NCI-H748 (cell line): ENCODE data around the gene UBE2L3.
"Not testable (repeated sequence)": the region's sequence is repeated elsewhere in the genome, so short reads cannot be mapped to it uniquely, and the experiment has no call there.

Source experiments
- DNase-seq: peaks from one replicate; lab custom pipeline; 2025; ENCODE audit not compliant: unreplicated experiment; lab: John Stamatoyannopoulos, UW

UBE2L3 gene

DNA sequence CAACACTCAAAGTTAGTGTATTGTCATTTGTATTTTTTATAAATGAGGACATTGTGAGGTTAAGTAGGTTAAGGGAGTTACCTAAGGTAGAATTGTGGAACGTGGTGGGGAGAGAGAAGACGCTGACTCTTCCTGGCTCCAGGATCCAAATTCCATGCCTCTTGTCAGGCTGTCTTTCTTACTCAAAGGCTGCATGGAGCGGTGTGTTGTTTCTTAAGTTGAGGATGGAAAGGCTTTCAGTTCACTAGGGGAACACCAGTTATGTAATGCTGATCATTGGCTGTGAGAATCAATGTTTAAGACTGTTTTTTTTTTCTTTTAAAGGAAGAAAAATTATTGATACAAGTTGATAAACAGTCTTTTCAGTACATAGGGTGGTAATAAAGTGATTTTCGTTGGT lies 2.9 kb downstream of the UBE2L3 start:
- no peak for DNase-seq

DNA sequence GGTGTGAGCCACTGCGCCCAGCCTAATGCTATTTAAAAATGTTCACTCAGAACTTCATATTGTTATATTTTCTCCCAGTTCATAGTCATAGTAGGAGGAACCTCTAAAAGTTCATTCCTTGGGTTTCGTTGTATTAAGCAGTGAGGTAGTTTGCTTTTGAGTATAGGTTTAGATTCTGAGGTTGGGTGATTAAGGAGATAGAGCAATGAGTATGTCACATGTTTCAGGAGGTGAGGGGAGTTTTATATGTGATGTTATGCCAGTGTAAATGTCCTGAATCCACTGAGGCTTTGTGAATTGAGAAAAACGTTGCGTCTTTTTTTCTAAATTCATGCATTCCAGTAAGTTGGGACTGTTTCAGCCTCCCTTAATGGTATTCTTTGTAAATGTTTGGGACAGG lies 4.2 kb downstream of the UBE2L3 start:
- DNase-seq = no peak

DNA sequence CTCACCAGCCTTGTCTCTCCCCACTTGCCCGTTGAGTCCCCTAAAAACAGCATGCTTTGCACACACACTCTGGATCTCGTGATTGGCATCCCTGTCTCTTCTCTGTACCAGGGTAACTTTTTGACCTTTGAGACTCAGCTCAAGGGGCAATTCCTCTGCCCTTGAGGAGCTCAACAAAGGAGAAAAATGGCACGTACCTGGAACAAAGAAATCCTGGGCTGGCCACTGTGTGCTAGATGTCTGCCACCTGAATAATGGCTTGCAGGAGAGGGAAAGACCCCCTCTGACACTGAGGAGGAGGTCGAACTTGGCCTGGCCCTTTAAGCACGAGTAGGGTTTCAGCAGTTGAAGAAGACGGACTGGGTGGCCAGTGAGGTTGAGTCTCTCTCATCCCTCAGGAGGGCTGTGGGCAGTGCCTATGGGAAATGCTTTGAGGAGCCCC lies 5.8 kb downstream of the UBE2L3 start:
- no peak for DNase-seq

DNA sequence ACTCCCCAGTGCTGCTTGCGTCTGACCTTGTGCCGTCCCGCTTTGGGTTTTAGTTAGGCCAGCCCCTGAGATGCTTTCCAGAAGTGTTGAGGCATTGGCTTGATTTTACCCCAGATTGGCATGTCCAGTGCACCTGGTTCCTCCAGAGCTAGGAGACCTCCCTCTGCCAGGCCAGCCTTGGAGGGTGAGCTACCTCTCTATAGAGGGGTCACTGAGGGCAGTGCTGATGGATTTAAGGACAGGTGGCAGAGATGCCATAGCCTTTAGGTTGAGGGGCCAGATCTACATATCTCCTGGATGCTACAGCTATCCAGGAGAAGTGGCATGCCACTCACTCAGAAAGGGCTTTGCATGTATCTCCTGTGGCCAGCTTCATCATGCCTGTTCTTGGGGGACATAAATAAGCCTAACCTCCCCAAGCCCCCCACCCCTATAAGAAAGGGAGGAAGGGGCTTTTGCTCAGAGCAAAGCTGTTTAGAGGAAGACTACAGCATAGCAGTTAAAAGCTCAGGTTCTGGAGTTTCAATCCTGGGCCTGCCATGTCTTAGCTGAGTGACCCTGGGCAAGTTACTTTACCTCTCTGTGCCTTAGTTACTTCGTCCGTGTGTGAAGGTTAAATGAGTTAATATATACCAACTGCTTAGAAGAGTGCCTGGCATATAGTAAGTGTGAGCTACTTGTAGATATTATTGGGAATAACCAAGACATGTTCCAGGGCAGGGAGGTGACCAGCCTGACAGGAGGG lies 6.4 kb downstream of the UBE2L3 start:
- DNase-seq = no peak

DNA sequence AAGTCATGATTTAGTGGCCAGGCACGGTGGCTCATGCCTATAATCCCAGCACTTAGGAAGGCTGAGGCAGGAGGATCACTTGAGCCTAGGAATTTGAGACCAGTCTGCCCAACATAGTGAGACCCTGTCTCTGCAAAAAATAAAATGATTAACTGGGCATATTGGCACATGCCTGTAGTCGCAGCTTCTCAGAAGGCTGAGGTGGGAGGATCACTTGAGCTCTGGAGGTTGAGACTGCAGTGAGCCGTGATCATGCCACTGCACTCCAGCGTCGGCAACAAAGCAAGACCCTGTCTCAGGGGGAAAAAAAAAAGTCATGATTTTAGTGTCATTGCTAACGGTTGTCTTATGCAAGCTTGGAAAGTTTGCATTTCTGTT lies 11.9 kb downstream of the UBE2L3 start:
- no peak for DNase-seq

DNA sequence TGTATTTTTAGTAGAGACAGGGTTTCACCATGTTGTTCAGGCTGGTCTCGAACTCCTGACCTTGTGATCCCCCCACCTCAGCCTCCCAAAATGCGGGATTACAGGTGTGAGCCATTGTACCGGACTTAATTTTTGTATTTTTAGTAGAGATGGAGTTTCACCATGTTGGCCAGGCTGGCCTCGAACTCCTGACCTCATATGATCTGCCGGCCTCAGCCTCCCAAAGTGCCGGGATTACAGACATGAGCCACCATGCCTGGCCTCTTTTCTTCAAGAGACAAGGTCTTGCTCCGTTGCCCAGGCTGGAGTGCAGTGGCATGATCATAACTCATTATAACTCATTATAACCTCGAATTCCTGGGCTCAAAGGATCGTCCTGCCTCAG lies 13.1 kb downstream of the UBE2L3 start:
- DNase-seq = not testable (repeated sequence)

DNA sequence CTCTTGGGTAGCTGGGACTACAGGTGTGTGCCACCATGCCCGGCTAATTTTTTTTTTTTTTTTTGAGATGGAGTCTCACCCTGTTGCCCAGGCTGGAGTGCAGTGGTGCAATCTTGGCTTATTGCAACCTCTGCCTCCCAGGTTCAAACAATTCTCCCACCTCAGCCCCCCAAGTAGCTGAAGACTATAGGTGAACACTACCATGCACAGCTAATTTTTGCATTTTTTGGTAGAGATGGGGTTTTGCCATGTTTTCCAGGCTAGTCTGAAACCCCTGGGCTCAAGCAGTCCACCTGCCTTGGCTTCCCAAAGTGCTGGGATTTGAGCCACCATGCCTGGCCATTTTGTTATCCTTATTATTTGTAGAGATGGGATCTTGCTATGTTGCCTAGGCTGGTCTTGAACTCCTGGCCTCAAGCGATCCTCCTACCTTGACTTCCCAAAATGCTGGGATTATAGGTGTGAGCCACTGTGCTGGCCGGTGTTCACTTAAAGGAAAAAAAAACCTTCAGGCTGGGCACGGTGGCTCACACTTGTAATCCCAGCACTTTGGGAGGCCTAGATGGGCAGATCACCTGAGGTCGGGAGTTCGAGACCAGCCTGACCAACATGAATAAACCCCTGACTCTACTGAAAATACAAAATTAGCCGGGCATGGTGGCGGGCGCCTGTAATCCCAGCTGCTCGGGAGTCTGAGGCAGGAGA lies 13.6 kb downstream of the UBE2L3 start:
- DNase-seq = not testable (repeated sequence)

DNA sequence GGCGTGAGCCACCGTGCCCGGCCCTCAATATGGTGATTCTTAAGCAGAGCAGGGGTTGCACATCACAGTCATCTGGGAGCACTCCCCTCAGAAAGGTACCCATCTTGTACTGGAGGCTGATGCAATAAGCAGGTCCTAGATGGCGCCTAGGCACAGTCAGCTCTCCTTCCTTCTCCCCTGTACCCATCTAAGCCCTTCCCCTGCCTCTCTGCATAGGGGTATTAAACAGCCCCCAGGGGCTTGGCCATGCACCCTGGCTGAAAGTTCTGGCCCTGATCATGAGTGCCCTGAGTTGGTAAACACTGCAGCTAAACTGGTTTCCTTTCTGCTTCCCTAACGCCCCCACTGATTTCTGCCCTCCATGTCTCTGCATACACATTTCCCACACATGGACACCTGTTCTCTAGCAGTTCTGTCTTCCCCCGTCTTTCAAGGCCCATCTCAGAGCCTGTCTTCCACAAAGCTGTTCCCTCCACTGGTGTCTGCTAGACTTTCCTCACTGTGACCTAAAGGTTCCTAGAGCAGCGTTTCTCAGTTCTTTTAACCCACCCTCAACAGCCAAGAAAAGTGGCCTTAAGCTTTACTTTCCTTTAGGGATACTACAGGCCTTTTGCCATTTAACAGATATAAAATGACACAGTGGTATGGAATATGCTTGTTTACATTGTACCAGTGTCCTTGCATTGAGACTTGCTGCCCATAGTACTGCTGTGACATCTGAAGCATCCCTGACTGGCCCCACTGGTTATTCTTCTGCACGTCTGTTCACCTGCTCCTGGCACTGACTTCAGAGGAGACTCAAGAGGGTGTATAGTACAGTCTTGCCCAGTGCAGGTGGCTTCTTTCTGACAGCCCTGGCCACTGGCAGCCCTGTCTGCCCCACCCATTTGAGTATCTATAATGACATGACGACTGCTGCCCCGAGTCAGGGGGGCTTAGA lies 15.6 kb downstream of the UBE2L3 start:
- no peak for DNase-seq

DNA sequence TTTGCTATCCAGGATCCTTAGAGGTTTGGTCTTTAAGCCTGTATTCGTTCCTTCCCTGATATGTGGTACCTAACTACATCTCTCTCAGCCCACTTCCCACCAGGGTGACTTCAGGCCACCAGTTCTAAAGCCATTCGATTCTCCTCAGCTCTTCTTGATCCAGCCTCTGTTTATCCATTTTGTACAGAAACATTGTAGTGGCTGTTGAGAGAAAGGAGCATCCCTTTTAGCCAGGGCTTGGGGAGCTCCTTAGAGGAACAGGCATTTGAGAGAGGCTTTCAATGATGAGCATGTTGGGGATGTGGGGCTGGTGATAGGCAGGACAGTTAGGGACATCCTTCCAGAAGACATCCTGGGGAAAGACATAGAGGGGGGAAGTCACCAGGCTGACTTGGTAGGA lies 17.9 kb downstream of the UBE2L3 start:
- no peak for DNase-seq

DNA sequence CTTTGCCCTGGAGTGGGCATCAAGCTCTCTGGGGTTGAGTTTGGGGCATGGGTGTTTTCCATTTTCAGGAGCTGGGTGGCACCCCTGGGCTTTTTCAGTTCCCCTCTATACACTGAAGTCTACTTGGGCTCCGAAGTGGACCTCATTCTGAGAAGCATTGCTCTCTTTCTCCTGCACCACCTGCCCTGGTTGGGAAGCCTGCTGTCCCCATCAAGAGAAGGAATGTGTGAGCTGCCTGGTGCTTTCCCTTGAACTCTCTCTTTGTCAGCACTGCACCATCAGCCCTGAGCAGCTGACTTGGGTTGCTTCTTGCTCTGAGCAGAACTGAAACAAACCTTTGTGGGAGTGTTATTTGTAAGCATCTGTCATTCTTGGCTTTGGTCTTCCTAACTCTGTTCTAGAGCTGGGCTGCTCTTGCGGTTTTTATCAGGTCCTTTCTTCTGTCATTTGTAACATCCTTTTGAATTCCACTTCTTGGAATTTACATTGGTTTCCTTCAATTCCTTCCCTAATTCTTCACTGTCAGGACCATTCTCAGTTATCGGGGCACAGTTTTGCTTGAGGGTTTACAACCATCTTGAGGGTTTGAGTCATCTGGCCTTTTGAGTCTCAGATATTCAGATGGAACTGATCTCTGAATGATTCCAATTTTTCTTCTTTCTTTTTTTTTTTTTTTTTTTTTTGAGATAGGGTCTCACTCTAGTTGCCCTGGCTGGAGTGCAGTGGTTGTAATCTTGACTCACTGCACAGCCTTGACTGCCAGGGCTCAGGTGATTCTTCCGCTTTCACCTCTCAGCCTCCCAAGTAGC lies 20.5 kb downstream of the UBE2L3 start:
- DNase-seq = no peak

DNA sequence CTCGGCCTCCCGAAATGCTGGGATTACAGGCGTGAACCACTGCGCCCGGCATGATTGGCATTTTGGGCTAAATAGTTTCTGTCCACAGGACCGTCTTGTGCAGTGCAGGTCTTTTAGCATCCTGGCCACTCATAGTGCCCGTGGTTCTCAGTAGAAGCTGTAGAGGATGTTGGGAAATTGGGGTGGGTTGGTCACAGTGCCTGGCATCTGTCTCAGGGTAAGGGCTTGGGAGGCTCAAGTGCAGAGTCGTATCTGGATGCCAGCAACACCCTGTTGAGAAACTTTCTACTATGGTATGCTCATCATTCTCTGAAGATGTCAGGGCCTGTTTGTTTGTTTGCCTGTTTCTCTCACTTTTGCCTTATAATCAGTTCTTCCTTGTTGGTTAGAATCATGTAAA lies 21.9 kb downstream of the UBE2L3 start:
- no peak for DNase-seq

DNA sequence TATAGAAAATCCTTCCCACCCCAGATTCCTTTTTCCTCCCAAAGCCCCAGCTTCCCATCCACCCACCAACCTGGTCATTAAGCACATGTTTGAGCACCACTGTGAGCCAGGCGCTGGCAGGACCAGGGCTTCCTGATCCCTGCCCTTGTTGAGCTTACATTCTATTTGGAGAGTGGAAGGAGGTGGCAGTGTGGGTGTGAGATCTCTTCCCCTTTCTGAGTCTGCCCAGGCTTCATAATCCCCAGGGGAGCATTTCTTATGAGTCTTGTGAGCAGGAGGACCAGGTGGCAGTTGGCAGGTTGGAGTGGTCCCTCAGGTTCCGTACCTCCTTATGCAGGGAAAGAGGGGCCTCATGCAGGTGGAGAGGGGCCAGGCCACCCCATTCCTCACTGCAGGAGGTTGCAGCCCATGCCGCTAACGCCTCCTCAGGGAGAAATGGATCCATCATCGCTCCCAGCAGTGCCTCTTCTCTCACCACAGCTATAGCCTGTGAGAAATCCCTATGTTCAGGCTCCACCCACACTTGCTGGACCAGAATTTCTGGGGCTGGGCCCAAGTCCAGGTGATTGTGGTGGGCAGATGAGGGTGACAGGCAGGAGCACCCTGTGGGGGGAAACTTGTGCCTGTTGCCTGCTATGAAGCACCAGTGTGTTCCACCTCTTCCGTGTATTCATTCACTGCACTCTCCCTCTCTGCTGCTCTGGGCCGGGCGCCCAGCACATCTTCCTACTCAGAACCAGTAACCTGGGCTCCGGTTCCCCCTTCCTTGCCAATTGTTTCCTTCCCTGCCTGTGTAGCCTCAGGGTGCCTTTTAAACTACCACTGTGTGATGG lies 23.5 kb downstream of the UBE2L3 start:
- DNase-seq = no peak

DNA sequence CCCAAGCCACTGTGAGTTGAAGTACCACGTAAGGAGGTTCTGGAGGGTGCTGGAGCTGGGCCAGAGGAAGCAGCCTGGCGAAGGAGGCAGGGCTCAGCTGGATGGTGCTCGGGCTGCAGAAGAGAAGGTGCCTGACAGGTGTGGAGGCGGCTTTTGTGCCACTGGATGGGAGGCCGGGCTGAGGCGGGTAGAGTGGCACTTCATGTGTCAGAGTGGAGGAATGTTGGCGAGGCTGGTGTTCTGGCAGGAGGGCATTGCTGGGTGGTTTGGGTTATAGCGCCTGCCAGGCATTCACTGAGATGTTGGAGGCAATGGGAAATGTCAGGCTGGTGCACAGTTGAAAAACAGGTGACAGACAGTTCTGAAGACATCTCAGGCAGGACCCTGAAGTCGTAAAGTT lies 24.2 kb downstream of the UBE2L3 start:
- no peak for DNase-seq

DNA sequence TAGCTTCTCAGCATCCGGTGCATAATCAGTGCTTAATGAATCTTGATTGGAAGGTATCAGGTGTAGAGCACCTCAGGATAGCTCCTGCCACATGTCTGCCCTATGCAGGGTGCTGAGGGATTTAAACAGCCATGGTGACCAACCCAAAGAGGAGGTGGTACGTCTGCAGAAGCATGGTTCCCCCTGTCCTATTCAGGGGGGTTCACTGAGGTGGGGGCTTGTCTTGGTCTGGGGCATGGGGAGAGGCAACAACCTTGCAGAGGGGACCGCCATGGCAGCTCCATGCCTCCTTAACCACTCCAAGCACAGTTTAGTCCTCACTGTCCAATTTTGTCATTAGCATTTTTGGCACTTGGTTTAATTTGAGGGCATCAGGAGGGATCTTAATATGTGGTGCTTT lies 24.9 kb downstream of the UBE2L3 start:
- no peak for DNase-seq

DNA sequence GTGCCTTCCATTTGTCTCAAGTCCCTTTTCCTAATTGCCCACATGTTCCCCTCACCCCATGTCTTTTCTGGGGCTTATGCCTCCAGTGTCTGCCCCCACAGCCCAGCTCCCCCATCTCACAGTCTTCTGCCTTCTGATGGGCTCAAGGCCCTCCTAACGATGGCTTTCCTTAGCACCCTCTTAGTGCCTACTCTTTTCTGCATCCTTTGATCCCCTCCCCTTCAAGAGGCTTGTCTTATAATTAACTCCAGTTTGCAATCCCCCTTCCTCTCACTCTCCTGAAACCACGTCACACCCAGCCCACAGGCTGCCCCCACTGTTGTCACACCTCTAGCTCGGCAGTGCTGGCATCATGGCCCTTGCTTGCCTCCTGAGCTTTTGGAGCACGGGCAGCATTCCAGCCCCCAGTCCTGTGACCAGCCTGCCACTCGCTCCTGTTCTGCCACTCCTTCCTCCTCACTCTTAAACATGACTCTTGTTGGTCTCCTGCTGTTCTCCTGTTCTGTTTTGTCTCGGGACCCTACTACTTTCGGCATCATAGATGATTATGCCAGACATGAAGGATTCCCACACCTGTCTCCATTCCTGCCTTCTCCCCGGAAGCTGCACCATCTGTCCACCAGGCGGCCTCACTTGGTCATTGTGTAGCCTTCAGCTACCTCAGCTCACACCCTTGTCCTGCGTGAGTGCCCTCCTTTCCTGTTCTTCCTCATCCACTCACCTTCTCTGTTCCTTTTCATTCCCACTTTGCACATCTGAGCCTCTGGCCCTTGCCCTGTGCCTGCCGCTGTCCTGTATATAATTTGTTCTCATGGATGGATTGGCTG lies 26.1 kb downstream of the UBE2L3 start:
- DNase-seq = no peak

DNA sequence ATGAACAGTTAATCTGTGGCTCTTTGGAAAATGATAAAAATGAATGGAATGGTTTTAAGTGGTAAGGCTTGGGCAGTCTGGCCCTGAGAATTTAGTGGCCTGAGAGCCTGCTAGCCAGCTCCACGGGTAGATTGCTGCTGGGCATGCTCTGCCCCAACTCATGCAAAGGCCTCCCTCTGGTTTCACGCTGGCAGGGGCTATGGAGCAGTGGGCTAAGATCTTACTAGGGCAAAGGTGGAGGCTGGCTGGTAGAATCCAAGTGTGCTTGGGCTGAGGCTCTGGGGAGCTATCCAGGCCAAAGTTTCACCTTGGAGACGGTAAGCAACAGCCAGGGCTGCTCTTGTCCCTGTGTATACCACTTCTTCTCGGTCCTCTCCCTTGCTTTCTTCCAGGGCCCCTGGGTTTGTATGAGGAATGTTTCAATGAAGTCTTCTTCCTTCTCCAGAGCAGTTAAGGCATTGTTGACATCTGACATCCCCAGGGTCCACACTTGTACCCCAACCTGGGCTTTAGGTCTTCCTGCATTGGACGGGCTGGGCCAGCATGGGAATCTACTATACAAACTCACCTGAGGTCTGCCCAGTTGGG lies 27.4 kb downstream of the UBE2L3 start:
- DNase-seq = no peak

DNA sequence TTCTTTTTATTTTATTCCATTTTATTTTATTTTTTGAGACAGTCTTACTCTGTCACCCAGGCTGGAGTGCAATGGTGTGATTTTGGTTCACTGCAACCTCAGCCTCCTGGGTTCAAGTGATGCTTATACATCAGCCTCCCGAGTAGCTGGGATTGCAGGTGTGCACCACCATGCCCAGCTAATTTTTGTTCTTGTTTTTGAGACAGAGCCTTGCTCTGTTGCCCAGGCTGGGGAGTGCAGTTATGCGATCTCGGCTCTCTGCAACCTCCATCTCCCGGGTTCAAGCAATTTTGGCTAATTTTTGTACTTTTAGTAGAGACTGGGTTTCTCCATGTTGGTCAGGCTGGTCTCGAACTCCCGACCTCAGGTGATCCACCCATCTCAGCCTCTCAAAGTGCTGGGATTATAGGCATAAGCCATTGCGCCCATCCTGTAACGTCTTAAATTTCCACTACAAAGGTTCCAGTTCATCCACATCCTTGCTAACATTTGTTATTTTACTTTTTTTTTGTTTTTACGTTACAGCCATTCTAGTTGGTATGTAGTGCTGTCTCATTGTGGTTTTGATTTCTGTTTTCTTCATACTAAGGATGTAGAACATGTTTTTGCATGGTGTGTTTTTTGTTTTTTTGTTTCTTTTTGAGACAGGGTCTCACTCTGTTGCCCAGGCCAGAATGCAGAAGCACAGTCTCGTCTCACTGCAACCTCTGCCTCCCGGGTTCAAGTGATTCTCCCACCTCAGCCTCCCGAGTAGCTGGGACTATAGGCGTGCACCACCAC lies 29.0 kb downstream of the UBE2L3 start:
- not testable (repeated sequence) for DNase-seq

DNA sequence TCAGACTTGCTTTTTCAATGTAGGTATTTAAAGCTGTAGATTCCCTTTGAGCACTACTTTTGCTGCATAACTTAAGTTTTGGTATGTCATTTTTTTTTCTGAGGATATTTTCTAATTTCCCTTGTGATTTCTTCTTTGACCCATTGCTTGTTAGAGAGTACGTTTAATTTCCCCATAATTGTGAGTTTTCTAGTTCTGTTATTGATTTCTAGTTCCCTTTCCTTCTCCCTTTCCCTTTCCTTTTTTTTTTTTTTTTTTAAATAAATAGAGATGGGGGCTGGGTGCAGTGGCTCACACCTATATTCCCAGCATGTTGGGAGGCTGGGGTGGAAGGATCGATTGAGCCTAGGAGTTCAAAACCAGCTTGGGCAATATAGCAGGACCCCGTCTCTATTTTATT lies 30.8 kb downstream of the UBE2L3 start:
- no peak for DNase-seq
